Endothelial cell of umbilical vein (primary cell): ENCODE measurements around the gene MCRIP1.

ENCODE experiments used
- EZH2 ChIP-seq: IDR thresholded peaks from 2 replicates; pipeline ENCODE4 v1.6.1; 2012; ENCODE audit warnings: borderline replicate concordance, low read depth, mild to moderate bottlenecking, moderate library complexity, low read length, inconsistent platforms; ENCODE audit not compliant: severe bottlenecking
- POLR2A ChIP-seq: IDR thresholded peaks from 2 replicates; pipeline ENCODE4 v1.6.1; 2012; ENCODE audit warnings: low read depth, mild to moderate bottlenecking, control low read depth, low read length
- TF ChIP-seq, protein P1 (sequence below), 2 donors: IDR thresholded peaks; 1 replicate in 1 of 2; 2 replicates in 1 of 2; pipeline ENCODE4 v1.5.1; 2011; ENCODE audit warnings: low read length in 2 of 2, mild to moderate bottlenecking in 2 of 2, moderate library complexity in 2 of 2, control low read depth in 1 of 2, inconsistent platforms in 1 of 2, low read depth in 1 of 2; ENCODE audit not compliant: insufficient read depth in 1 of 2; ENCODE audit errors: extremely low read depth in 1 of 2
- TF ChIP-seq, protein P2 (sequence below): IDR thresholded peaks from 2 replicates; pipeline ENCODE4 v1.6.1; 2011; ENCODE audit not compliant: insufficient read depth, insufficient read length

DNA sequence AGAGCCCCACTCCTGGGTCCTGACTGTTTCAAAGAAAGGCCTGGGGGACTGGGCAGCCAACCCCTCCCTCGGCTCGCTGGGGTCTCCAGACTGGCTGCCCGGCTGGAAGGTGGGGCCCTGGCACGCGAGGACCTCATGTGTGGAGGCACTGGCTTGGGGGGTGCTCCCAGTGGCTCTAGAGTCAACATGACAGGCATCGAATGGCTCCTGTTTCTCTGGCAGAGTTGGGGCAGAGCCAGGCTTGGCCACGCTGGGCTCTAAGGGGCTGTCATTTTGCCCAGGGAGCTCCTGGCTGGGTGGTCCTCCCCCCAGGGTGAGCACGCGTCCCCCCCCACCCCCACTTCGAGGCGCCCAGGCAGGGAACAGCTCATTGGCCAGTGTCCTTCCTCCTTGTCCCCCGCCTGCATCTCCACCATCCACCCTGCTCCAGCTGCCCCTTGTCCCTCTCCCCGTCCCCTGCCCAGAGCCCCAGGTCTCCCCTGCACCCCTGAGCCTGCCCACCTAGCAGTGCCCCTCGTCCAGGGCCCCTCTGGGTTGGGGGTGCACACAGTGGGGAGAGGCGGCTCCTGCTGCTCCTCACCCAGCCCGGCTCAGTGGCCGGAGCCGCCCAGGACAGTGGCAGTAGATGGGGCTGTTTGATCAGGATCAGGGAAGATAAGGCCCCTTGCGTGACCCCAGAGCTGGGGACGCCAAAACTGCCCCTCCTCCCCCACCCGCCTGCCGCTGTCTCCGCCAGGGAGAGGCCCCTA lies 26.5 kb downstream of the MCRIP1 start:
- TF ChIP-seq, protein P1, sequence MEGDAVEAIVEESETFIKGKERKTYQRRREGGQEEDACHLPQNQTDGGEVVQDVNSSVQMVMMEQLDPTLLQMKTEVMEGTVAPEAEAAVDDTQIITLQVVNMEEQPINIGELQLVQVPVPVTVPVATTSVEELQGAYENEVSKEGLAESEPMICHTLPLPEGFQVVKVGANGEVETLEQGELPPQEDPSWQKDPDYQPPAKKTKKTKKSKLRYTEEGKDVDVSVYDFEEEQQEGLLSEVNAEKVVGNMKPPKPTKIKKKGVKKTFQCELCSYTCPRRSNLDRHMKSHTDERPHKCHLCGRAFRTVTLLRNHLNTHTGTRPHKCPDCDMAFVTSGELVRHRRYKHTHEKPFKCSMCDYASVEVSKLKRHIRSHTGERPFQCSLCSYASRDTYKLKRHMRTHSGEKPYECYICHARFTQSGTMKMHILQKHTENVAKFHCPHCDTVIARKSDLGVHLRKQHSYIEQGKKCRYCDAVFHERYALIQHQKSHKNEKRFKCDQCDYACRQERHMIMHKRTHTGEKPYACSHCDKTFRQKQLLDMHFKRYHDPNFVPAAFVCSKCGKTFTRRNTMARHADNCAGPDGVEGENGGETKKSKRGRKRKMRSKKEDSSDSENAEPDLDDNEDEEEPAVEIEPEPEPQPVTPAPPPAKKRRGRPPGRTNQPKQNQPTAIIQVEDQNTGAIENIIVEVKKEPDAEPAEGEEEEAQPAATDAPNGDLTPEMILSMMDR (IDR thresholded peaks at IDR 0.05; ENCODE audit: extremely low read depth in 1 of 2, insufficient read depth in 1 of 2, low read depth in 1 of 2, low read length in 2 of 2): no peak
- TF ChIP-seq, protein P2, sequence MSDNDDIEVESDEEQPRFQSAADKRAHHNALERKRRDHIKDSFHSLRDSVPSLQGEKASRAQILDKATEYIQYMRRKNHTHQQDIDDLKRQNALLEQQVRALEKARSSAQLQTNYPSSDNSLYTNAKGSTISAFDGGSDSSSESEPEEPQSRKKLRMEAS: no peak
- TF ChIP-seq EZH2: no peak
- no peak for TF ChIP-seq POLR2A
